ENCODE measurements around the gene METTL26. TPM values are rescaled to one million over a fixed set of nuclear protein-coding genes. Genes with fewer than 3 reads are reported as not detected.
A peak's percentile ranks its signal among the peaks of the same experiment; 100 is the strongest.

METTL26 gene
- 100 to 1,000 TPM; 119 to 133 TPM for total RNA-seq

- peaks cover 3% of the 10 kb centered on the region for H3K36me3 Mint-ChIP-seq (ENCODE audit: low read depth)
- H3K4me3 Mint-ChIP-seq: peak within 1 kb of the TSS; percentile 89
- CTCF ChIA-PET: interaction anchor here (1.0 to 3.1 kb wide), 6 partner anchors 12 to 244 kb away, joined by 3 to 13 read pairs (median 3); partner anchors contain the start of gene CAPN15
- H3K4me1 Mint-ChIP-seq (ENCODE audit: low read depth): peaks cover 13% of the 10 kb centered on the region
- ATAC-seq (peak; percentile 86), DNase-seq (peak; percentile 98)
- TF ChIP-seq, protein P1, sequence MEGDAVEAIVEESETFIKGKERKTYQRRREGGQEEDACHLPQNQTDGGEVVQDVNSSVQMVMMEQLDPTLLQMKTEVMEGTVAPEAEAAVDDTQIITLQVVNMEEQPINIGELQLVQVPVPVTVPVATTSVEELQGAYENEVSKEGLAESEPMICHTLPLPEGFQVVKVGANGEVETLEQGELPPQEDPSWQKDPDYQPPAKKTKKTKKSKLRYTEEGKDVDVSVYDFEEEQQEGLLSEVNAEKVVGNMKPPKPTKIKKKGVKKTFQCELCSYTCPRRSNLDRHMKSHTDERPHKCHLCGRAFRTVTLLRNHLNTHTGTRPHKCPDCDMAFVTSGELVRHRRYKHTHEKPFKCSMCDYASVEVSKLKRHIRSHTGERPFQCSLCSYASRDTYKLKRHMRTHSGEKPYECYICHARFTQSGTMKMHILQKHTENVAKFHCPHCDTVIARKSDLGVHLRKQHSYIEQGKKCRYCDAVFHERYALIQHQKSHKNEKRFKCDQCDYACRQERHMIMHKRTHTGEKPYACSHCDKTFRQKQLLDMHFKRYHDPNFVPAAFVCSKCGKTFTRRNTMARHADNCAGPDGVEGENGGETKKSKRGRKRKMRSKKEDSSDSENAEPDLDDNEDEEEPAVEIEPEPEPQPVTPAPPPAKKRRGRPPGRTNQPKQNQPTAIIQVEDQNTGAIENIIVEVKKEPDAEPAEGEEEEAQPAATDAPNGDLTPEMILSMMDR (IDR thresholded peaks at IDR 0.05): no peak
- H3K27ac Mint-ChIP-seq: peak within 1 kb of the TSS; percentile 92
- intact Hi-C loops (cut with micrococcal nuclease): no loop called here
- POLR2A ChIA-PET: interaction anchor here (0.7 to 3.6 kb wide), 18 partner anchors 10 to 340 kb away, joined by 3 to 21 read pairs (median 4); partner anchors contain the start of genes JMJD8 and WDR90
- H3K9me3 Mint-ChIP-seq: no peaks in the 10 kb centered on the region
- H3K27me3 Mint-ChIP-seq: no peaks in the 10 kb centered on the region
These were observed at the start of gene METTL26 for GRCh38 chr16:636206-637080. METTL26 (minus strand) TSS chr16:636305; CDS start chr16:636290, 15 bp downstream.

DNA sequence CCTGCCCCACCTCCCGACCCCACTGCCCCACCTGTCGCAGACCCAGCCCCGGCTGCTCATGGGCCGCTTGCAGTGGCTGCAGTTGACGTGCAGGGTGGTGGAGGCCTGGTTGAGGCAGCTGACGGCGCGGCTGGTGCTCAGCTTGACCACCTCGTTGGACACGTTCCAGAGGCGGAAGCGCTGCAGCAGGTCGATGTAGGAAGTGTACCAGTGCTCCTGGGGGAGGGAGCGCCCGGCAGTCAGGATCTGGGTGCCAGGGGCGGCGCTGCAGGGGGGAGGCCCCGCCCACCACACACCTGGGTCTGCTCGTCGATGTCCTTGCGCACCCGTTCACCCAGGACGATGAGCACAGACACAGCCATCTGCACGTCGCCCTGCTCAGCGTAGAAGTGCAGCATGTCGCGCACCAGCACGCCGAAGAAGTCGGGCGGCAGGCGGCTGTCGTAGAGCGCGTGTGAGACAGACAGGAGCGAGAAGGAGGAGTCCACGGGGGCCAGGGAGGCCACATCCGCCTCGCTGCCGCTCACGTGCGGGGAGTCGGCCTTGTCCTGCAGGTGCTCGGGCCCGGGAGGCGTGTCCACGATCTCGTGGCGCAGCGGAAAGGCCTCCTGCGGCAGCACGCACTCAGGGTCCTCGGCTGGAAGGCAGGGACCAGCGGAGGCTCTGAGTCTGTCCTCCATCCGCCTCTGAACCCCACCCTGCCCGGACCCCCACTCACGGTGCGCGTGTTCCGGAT lies 49.0 kb upstream of the METTL26 start:
- DNase-seq: no peak
- TF ChIP-seq, protein P1 (IDR thresholded peaks at IDR 0.05): no peak
- ChIA-PET CTCF (interaction anchor here (1.2 kb wide), 1 partner anchor 10 kb away, joined by 3 read pairs; no protein-coding TSS in a partner anchor), POLR2A (interaction anchor here (0.8 to 1.3 kb wide), 5 partner anchors 8 to 51 kb away, joined by 3 to 5 read pairs (median 4); partner anchors contain the start of gene METTL26)
- no peak for ATAC-seq
- Mint-ChIP-seq H3K36me3 (ENCODE audit: low read depth) (peaks cover 26% of the 10 kb centered on the region), H3K27ac (no peak overlapping the region), H3K4me1 (ENCODE audit: low read depth) (peaks cover 55% of the 10 kb centered on the region), H3K9me3 (no peaks in the 10 kb centered on the region), H3K27me3 (no peaks in the 10 kb centered on the region), H3K4me3 (no peak overlapping the region)
- intact Hi-C loops (cut with micrococcal nuclease): no loop called here

DNA sequence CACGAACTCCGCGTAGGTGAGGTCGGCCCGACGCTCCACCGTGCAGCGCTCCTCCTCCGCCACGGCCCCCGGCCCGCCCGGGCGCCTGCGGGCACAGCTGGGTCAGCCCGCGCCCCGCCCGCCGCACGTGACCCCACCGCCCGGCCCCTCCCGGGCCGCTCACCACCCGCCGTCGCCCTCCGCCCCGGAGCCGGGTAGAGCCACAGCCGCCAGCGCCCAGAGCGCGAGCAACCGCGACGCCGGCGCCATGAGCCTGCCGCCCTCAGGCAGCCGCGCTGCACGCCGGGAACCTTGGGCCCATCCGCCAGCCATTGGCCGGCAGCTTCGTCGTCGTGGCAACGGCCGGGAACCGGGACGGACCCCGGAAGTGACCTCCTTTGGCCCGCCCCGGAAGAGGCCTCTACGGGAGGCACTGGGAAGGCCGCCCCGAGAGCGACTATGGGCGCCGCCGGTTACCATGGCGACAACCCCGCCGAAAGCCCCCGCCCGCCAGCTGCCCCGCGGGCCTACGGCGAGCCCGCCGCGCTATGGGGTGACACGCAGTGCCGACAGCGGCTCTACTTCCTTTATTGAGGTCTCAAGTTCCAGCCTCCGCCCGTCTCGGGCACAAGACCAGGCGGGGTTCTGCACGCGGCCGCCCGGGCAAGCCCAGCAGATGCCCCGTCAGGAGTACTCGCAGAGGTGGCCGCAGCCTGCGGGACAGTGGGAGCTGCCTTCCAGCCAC lies 48.1 kb upstream of the METTL26 start, which contains the start of gene JMJD8:
Gene JMJD8 (minus strand): TSS at position 264 of the 724 bp plus-strand sequence. CDS start 15 bp downstream, at position 249.
- Mint-ChIP-seq H3K9me3 (no peaks in the 10 kb centered on the region), H3K27ac (peak within 1 kb of the TSS; percentile 68), H3K27me3 (no peaks in the 10 kb centered on the region), H3K36me3 (ENCODE audit: low read depth) (peaks cover 26% of the 10 kb centered on the region), H3K4me1 (ENCODE audit: low read depth) (peaks cover 52% of the 10 kb centered on the region), H3K4me3 (peak within 1 kb of the TSS; percentile 83)
- intact Hi-C loops (cut with micrococcal nuclease): no loop called here
- CTCF ChIA-PET: interaction anchor here (1.0 kb wide), 1 partner anchor 32 kb away, joined by 3 read pairs; no protein-coding TSS in a partner anchor
- peak; percentile 73 for ATAC-seq
- TF ChIP-seq, protein P1 (IDR thresholded peaks at IDR 0.05): no peak
- peak; percentile 98 for DNase-seq
- POLR2A ChIA-PET: interaction anchor here (0.6 to 1.7 kb wide), 10 partner anchors 9 to 158 kb away, joined by 3 to 8 read pairs (median 3); partner anchors contain the start of genes METTL26, RHBDL1 and WDR90

GRCh38 chr16:683396-684070 lies 47.4 kb upstream of the METTL26 start:
- TF ChIP-seq, protein P1 (IDR thresholded peaks at IDR 0.05): no peak
- POLR2A ChIA-PET: interaction anchor here (0.6 to 1.7 kb wide), 7 partner anchors 9 to 158 kb away, joined by 3 to 8 read pairs (median 3); partner anchors contain the start of genes METTL26 and WDR90
- intact Hi-C loops (cut with micrococcal nuclease): no loop called here
- CTCF ChIA-PET: interaction anchor here (1.0 kb wide), 1 partner anchor 32 kb away, joined by 3 read pairs; no protein-coding TSS in a partner anchor
- no peaks in the 10 kb centered on the region for H3K27me3 Mint-ChIP-seq
- DNase-seq: no peak
- H3K4me1 Mint-ChIP-seq (ENCODE audit: low read depth): peaks cover 48% of the 10 kb centered on the region
- ATAC-seq: no peak
- peak overlapping the region; percentile 68 for H3K27ac Mint-ChIP-seq
- H3K4me3 Mint-ChIP-seq: peak overlapping the region; percentile 83
- no peaks in the 10 kb centered on the region for H3K9me3 Mint-ChIP-seq
- H3K36me3 Mint-ChIP-seq (ENCODE audit: low read depth): peaks cover 26% of the 10 kb centered on the region
